GM12875 (cell line): ENCODE data around the gene LRBA.

Source experiments
- H3K4me3 ChIP-seq: one replicate; pipeline ENCODE4 v1.5.1; 2011; ENCODE audit warnings: low read depth, low read length, control low read depth
- TF ChIP-seq, protein P1 (sequence below): IDR thresholded peaks from 2 replicates; pipeline ENCODE4 v1.5.1; 2011; ENCODE audit warnings: low read depth, mild to moderate bottlenecking, control low read depth, inconsistent platforms, low read length, moderate library complexity, borderline replicate concordance; ENCODE audit not compliant: insufficient read depth

LRBA gene

GRCh38 chr4:150699599-150699998 is 315.5 kb downstream of the LRBA start:
- TF ChIP-seq, protein P1, sequence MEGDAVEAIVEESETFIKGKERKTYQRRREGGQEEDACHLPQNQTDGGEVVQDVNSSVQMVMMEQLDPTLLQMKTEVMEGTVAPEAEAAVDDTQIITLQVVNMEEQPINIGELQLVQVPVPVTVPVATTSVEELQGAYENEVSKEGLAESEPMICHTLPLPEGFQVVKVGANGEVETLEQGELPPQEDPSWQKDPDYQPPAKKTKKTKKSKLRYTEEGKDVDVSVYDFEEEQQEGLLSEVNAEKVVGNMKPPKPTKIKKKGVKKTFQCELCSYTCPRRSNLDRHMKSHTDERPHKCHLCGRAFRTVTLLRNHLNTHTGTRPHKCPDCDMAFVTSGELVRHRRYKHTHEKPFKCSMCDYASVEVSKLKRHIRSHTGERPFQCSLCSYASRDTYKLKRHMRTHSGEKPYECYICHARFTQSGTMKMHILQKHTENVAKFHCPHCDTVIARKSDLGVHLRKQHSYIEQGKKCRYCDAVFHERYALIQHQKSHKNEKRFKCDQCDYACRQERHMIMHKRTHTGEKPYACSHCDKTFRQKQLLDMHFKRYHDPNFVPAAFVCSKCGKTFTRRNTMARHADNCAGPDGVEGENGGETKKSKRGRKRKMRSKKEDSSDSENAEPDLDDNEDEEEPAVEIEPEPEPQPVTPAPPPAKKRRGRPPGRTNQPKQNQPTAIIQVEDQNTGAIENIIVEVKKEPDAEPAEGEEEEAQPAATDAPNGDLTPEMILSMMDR: no peak
- H3K4me3 ChIP-seq: no peak overlapping the region

DNA sequence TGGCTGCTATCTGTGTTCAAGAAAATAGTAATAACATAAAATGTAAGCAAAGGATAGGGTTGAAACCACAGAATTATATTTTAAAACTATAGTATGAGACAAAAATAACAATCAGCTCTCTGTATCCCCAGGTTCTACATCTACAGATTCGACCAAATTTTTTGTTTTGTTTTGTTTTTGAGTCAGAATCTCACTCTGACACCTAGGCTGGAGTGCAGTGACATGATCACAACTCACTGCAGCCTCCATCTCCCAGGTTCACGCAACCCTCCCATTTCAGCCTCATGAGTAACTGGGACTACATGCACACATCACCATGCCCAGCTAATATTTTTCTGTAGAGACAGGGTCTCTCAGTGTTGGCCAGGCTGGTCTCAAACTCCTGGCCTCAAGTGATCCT is 319.9 kb downstream of the LRBA start:
- TF ChIP-seq, protein P1: no peak
- no peak overlapping the region for H3K4me3 ChIP-seq

- TF ChIP-seq, protein P1: no peak
- H3K4me3 ChIP-seq: no peak overlapping the region
Observed at GRCh38 chr4:150694438-150694837, 320.6 kb downstream of the LRBA start.

- TF ChIP-seq, protein P1: no peak
- H3K4me3 ChIP-seq: no peak overlapping the region
Observed at GRCh38 chr4:150683775-150684350, 331.2 kb downstream of the LRBA start.

- TF ChIP-seq, protein P1: no peak
- H3K4me3 ChIP-seq: no peak overlapping the region
Observed at GRCh38 chr4:150682126-150682525, 333.0 kb downstream of the LRBA start.

- H3K4me3 ChIP-seq: no peak overlapping the region
- TF ChIP-seq, protein P1: no peak
Observed at GRCh38 chr4:150681063-150681462, 334.0 kb downstream of the LRBA start.

DNA sequence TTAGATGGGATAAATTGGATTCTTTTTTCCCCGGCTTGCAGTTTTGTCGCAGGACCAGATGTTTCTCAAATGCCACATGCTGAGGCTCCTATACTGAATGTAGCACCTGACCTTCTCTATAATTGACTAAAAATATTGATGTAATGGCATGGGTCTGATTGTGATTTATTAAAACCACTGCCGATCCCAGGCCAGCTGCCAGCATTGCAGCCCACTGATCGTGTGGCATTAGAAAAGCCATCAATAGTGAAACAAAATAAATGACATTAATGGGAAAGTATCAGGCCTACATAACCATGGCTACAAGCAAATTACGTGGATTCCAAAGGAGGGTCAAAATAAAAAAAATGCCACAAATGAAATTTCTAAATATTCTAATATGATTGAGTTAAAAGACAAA is 334.4 kb downstream of the LRBA start:
- TF ChIP-seq, protein P1: no peak
- H3K4me3 ChIP-seq: no peak overlapping the region
